Left kidney (tissue), 2 donors: ENCODE data around the gene CACNA1D. TPM values are rescaled to one million over a fixed set of nuclear protein-coding genes. Genes with fewer than 3 reads are reported as not detected.

ENCODE experiments used
- DNase-seq: peaks from one replicate; pipeline ENCODE4 v3.0.0-alpha.2; 2013
- polyA plus RNA-seq: library from polyadenylated mRNA; unstranded; fragments of 120-200 nt; gene quantifications from one replicate; pipeline ENCODE4 v1.2.1, GENCODE V29; 2013; ENCODE audit not compliant: insufficient read length

CACNA1D gene
- polyA plus RNA-seq, 1 donor: 21.9 TPM

GRCh38 chr3:53780806-53781205 lies 286.4 kb downstream of the CACNA1D start:
- DNase-seq: no peak

- no peak for DNase-seq
These were observed 292.6 kb downstream of the CACNA1D start for GRCh38 chr3:53787016-53787415.

GRCh38 chr3:53788038-53788437 lies 293.6 kb downstream of the CACNA1D start:
- DNase-seq: no peak

- no peak for DNase-seq
These were observed 295.0 kb downstream of the CACNA1D start for GRCh38 chr3:53789459-53789858.

- no peak for DNase-seq
These were observed 296.1 kb downstream of the CACNA1D start for GRCh38 chr3:53790470-53790869.

- no peak for DNase-seq
These were observed 296.9 kb downstream of the CACNA1D start for GRCh38 chr3:53791317-53791716.

GRCh38 chr3:53792866-53793265 lies 298.5 kb downstream of the CACNA1D start:
- no peak for DNase-seq

GRCh38 chr3:53794597-53794996 lies 300.2 kb downstream of the CACNA1D start:
- DNase-seq: no peak

- no peak for DNase-seq
These were observed 300.8 kb downstream of the CACNA1D start for GRCh38 chr3:53795176-53795575.

GRCh38 chr3:53795789-53796560 lies 301.6 kb downstream of the CACNA1D start:
- DNase-seq: no peak

GRCh38 chr3:53798144-53798543 lies 303.7 kb downstream of the CACNA1D start:
- DNase-seq: no peak

- no peak for DNase-seq
These were observed 305.0 kb downstream of the CACNA1D start for GRCh38 chr3:53799338-53799865.

- DNase-seq: no peak
These were observed 305.9 kb downstream of the CACNA1D start for GRCh38 chr3:53800041-53800906.

- no peak for DNase-seq
These were observed 306.9 kb downstream of the CACNA1D start for GRCh38 chr3:53801319-53801718.

GRCh38 chr3:53802256-53802880 lies 308.0 kb downstream of the CACNA1D start:
- no peak for DNase-seq

GRCh38 chr3:53803124-53803815 lies 308.9 kb downstream of the CACNA1D start:
- DNase-seq: no peak

GRCh38 chr3:53803816-53804695 lies 309.6 kb downstream of the CACNA1D start:
- DNase-seq: no peak

GRCh38 chr3:53804697-53805462 lies 310.5 kb downstream of the CACNA1D start:
- no peak for DNase-seq

GRCh38 chr3:53805463-53806159 lies 311.2 kb downstream of the CACNA1D start:
- DNase-seq: no peak
